HG02571 (cell line): ENCODE measurements around the gene ITGB5.
"Not testable (repeated sequence)": the region's sequence is repeated elsewhere in the genome, so short reads cannot be mapped to it uniquely, and the experiment has no call there.

Experiments
- ATAC-seq: cut with Tn5 transposase; IDR thresholded peaks from one replicate; pipeline ENCODE4 v1.9.1; 2021; ENCODE audit warnings: mild to moderate bottlenecking, moderate library complexity; ENCODE audit not compliant: unreplicated experiment

Gene ITGB5

DNA sequence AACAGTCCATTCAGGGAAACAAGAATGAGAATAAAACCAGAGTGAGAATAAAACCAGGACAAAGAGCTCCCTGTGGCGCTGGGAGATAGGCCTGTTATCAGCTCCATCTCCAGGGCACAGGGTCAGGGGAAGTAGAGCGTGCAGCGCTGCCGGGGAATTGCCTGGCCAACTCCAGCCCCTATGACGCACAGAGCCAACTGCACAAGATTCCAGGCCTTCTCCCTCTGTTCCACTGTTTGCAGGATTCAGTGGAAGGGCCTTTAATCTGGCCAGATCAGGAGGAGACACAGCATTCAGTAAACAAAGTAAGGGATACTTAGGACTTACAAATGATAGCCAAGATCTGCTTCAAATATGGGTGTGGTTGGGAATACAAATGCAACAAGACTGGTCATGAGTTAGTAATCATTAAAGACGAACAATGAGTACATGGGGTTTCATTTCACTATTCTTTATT is 49.4 kb downstream of the ITGB5 start:
- no peak for ATAC-seq

DNA sequence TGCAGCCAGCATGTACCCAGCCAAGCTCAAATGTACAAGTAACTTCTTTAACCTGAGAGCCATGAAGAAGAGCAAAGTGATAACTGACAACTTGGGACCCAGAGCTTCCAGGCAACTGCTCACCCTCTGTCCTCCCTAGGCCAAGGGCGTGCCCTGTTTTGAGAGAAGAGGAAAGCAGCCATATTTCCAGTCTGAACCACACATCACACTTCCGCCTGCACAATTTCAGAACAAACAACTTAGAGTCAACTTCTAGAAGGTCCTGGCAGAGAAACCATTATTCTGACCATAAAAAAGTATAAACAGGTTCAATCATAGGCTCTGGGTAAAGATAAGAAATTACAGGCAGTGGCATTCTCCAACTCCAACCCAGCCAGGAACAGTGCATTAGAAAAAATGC is 50.1 kb downstream of the ITGB5 start:
- ATAC-seq: no peak

DNA sequence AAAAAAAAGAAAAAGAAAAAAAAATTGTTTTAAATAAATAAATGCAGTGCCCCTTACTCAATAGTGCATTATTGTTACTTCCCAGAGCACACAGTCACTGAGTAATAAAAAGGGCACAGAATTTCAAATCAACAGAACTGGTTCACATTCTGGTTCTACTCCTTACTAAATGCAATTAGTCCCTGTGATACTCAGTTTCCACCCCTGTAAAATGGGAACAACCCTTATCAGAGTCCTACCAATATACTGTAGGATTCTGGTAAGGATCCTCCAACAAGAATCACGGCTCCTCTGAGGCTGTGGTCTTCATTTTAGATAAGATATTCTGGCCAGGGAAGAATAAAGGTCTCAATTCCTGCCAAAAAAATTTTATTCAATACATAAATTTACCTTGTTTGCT is 50.7 kb downstream of the ITGB5 start:
- no peak for ATAC-seq

DNA sequence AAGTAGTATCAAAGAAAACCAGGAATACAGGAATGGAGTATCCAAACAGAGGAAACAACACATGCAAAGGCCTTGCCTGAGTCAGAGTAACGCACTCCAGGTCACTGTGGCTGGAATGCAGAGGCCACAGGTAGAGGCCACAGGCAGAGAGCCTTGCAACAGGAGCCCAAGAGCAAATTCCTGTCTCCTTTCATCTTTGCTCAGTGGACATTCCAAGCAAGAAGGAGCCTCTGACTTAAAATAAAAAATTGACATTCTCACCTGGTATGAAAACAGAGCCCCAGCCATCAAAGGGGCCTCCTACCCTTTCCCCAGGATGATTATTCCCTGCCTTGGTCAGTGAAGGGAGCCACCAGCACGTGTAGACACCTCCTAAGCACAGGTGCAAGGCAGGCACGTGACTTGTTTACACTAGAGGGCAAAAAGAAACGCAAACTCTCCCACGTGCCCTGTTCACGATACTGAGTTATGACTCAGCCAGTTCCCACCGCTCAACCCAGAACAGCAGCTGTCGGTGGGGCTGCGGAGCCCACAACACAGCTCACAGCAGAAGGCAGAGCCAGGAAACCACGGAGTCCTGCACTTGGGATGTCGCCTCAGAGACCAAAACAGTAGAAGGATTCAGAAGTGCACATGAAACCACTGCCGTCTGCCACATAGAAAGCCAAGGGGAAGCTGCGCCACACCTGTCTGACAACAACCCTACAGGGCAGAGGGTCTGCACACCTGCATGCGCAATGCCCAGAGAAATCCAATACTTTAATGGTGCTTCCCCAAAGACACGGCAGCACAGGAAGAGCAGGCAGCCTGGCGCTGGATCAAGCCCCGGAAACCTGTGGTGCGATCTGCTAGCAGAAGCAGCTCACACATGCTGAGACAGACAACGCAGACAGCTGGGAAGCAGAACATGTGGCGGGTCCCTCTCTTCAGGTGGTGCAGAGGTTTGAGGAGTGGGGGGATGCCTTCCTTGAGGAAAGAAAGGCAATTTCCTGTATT is 52.1 kb downstream of the ITGB5 start:
- peak; percentile 92 for ATAC-seq

DNA sequence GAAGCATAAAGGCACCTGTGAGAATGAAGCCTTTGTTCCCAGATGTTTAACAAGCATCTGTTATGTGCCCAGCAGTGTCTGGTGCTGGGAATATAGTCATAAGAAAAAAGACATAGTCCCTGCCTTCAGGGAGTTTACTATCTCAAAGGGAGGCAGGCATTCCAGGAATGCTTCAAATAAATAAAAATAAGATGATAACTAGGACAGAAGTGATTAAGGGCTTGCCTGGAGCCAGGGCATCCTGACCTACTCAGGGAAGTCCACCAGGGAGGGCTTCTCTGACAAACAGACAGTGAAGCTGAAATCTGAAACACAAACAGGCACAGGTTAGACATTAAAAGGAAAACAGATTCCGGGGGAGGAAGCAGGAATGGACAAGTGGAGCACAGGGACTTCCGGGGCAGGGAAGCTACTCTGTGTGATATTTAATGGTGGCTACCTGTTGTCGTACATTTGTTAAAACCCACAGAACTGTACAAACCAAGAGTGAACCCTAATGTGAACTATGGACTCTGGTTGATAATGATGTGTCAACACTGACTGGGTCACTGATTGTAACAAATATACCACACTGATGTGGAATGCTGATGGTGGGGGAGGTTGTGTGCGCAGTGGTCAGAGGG is 53.3 kb downstream of the ITGB5 start:
- ATAC-seq: no peak

DNA sequence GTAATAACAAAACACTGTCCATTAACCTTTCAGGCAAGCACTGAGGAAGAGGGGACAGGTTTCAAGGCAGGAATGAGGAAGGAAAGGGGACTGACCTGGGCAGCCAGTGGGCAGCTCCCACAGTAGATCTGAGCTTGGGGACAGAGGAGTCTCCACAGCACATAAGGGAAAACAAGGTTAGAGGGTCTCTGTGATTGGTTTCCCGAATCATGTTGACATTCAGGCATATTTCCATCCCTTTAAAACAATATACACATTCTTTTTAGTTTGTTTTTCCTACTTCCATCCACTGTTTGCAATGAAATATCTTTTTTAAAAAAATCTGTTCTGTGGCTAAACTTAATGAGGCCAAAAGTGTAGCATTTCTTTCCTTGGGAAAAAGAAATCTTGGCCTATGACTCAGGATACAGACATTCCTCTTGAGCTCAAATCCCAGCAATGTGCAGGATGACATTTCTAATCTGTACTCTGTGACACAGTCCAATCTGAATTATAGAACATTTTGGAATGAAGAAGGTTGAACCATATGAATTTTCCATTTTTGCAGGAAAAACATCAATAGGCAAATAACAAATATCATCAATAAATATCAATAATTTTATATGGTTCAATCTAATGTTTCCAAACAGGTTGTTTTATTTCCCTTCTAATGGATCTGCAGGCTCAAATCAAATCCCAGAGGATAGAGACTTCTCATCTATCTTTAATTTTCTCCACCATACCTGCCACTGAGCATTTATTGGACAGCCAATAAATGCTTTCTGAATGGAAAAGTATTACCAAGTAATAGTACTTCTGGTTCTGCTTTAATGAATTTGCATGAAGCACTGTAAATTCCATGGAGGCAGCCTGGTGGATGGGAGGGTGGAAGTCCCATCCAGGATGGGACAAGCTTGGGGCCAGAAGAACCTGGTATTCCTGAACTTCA is 54.1 kb downstream of the ITGB5 start:
- ATAC-seq: no peak

DNA sequence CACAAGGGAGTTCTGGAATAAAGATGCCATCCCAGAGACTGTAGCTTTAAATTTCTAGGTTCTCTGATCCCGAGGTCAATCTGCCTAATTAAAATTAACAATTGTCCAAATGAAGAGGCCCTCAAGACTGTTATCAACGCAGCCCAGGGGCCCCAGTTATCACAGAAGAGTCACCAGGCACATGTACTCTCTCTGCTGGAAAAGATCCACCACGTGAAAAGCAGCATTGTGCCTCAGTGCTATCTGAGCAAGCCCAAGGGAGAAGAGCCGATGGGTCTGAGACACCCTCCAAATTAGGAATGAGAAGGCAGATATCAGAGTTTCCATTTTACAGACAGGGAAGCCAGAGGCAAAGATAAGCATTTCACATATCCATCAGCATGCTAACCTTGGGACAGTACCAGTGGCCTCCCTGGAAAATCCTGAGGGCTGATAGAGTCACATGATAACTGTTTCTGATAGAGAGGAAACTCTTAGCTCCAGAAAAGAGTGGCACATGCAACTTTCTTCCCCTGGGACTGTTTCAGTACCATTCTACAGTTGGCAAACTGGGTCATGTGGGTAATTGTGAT is 55.5 kb downstream of the ITGB5 start:
- ATAC-seq: no peak

DNA sequence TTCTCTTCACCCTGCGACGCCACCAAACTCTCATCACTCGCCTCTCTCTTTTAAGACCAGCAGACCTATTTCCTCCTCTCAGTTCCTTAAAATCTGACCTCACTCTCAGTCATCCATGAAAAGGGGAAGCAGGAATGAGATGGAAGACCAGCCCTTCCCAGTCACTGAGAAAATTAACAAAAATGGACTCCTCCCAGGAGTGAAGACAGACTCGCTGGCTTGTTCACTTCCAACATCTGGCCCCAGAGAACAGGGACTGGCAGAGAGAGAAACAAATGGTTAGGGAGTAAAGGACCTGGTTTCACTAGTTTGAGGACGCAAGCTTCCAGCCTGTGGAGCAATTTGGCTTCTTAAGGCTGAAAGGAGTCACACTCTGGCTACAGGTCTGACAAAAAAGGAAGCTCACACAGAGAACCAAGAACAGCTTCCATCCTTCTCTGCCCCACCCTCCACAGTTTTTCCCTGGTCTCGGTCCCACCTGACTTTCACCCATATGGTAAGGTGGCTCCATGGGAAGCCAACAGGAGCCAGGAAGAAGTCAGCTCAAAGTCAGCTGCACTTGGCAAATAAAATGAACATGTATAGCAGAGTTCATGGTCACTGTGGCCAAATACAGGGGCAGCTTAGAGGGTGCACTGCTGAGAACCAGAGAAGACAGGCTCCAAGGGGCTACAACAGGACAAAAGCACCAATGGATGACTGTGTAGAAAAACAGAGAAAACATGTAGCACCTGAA is 57.2 kb downstream of the ITGB5 start:
- ATAC-seq: no peak

DNA sequence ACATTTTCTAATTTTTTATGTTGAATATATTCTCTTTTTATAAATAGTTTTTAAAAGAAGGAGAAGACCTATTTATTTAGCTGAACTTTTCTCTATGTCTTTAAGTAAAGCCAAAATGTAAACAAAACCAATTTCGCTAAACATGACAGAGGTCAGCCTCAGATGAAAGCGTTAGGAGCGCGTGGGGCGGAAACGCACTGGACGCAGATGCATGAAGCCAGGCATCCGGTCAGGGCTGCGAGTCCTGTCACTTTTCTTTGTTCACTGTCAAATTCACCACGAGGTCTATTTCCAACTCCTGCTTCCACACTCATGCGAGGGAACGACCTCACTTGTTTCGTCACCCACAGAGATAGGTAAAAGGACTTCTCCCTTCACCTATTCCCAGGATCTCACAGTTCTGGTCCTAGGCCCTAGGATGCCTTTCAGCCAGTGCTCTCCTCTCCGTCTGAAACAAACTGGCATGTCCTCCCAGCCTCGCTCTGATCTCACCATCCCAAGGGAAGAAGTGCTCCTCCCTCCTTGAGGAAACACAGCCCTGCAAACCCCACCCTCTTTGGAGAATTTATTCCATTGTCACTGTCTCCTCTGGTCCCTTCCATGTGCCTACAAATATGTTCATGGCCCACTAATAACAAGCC is 57.9 kb downstream of the ITGB5 start:
- ATAC-seq: no peak

DNA sequence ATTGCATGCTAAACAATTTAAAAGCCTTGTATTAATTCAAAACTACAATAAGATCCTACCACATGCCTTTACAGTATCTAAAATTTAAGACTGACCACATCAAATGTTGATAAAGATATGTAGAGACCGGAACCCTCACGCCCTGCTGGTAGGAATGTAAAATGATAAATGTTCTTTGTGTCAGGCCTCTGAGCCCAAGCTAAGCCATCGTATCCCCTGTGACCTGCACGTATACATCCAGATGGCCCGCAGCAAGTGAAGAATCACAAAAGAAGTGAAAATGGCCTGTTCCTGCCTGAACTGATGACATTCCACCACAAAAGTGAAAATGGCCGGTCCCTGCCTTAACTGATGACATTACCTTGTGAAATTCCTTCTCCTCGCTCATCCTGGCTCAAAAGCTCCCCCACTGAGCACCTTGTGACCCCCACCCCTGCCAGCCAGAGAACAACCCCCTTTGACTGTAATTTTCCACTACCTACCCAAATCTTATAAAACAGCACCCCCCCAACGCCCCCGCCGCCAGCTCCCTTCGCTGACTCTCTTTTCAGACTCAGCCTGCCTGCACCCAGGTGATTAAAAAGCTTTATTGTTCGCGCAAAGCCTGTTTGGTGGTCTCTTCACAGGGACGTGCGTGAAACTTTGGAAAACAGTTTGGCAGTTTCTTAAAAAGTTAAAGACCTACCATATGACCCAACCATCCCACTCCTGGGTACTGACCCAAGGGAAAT is 59.5 kb downstream of the ITGB5 start:
- ATAC-seq: not testable (repeated sequence)

DNA sequence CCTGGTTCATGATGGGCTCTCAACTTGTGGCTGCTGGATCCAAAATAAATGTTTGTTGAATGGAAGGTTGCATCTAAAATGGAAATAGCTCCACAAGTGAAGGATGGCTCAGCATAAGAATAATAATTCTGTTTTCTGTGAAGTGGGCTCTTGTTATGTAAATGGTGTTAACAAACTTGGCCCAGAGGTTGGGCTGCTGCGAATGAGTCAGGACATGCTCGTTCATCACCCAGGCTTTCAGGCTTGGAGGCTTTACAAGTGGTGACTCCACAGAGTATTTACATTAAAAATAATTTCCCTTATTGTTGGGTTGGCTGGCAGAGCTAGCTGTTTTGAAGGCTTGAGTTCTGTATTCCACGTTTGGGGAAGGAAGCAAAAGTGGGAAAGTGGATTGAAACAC is 60.5 kb downstream of the ITGB5 start:
- ATAC-seq: no peak

DNA sequence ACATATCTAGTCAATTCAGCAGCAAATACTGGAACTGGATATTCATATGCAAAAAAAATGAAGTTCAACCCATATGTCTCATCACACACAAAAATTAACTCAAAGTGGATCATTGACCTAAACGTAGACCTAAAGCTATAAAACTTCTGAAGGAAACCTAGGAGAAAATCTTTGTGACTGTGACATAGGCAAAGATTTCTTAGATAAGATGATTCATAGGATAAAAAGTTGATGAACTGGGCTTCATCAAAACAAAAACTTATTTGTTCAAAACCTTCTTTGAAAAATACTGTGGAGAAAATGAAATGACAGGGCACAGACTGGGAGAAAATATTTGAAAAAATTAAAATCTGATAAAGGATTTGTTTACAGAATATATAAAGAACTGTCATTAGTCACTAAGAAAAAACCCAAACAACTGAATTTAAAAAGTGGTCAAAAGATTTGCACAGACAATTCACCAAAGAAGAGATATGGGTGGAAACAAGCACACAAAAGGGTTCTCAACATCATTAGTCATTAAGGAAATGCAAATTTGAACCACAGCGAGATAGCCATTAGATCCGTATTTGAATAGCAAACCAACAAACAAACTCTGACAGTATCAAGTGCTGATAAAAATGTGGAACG is 62.8 kb downstream of the ITGB5 start:
- ATAC-seq: no peak

DNA sequence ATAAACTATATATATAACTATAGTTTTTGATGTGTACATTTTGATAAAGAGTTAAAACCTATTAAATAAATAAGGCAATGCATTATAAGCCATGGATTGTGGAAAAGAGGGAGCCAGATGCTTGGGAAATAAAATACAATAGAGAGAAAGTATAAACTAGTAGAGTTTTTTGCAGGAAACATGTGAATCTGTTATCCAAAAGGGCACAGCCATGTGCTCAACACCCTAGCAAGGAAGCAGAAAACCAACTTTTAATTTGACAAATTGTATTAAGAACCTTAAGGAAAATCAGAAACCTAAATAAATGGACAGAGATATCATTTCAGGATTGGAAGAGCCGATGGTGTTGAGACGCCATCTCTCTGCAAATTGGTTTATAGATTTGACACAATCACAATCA is 63.5 kb downstream of the ITGB5 start:
- ATAC-seq: no peak

DNA sequence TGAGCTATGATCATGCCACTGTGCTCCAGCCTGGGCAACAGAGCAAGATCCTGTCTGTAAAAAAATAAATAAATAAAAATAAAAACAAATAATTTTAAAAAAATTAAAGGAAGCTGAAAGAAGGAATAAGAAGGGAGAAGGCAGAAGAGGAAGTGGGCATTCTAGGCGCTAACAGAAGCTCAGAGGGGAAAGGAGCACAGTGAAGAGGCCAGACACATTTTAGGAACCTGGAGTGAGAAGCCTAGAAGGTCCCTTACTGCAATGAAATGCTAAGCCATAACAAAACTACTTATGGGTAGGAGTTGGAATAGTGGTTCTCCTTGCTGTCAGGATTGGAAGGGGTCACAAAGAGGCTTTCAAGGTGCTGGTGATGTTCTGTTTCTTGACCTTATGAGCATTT is 64.0 kb downstream of the ITGB5 start:
- no peak for ATAC-seq

DNA sequence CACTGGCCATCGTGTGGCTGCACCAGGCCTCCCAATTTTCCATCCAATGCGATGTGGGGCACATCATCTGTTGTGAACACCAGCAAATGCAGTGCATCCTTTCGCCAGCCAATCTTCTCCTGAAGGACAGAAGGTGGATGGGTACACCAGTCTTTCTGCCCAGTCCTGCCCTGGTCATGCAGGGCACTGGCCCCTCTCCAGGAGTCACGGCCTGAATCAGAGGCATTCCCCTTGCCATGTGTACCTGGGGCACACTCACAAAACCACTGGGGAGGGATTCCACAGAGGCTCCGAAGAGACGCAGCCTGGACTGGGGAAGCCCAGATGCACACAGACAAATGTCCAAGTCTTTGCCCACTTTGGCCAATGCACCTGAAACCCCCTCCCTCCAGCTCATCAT is 65.8 kb downstream of the ITGB5 start:
- no peak for ATAC-seq

DNA sequence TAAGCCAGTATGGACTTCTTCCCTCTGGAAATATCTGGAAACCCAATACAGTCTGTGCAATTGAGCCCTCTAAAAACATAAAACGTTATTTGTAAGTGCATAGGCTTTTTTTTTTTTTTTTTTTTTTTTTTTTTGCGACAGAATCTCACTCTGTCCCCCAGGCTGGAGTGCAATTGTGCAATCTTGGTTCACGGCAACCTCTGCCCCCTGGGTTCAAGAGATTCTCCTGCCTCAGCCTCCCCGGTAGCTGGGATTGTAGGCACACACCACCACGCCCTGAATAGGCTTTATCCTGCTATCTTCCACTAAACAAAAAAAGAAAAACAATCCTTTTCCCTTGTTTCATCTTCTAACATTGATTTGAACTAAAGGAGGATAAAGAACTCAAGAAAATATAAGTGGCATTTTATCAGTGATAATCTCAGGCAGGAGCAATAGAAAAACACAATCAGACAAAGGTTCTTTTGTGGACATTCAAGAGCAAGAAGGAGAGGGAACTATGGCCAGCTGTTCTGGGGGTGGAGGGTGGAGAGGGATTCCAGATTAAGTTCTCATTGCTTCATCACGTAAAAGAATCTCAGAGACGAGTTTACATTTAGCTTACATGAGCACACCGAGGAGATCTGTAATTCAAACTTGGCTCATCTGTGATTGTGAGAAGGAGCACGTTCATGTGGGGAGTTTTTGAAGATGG is 68.6 kb downstream of the ITGB5 start:
- no peak for ATAC-seq

DNA sequence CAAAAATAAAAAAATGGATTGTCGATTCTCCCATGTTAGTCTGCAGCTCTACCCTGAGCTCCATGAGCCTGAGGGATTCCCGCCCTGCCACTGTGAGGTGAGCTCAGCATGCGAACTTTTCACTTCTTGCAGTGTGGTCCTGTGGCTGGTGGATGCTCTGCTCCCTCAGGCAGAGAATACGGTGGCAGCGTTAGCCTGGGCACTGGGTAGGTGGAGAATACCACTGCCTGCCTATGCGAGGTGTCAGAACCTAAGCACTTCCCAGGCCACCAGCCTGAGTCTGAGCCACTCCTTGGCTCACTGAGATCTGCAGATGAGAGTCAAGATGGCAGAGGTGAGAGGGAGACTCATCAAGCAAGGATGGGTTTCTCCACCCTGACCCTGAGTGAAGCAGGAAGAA is 70.1 kb downstream of the ITGB5 start:
- no peak for ATAC-seq

DNA sequence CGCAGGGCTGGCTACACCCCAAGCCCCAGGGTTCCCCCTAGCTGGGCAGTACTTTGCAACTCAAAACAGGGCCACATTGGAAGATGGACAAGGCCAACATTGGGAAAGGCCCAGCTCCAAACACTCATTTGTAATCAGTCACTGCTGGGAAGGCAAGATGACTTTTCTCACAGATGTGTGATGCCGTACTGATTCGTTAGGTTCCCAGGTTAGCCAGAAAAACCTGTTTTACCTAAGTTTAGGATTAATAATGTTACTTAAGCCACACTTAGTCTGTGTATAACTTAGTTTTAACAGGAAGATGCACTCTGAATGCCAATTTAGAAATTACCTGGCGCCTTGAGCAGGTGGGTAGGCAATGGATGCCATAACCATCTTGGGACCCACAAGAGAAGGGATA is 71.0 kb downstream of the ITGB5 start:
- ATAC-seq: no peak
